Stomach (tissue), 9 donors: ENCODE results near the gene SCP2. TPM values are rescaled to one million over a fixed set of nuclear protein-coding genes. Genes with fewer than 3 reads are reported as not detected.
"Not testable (repeated sequence)": the region's sequence is repeated elsewhere in the genome, so short reads cannot be mapped to it uniquely, and the experiment has no call there.

Experiments used
- DNase-seq, 2 donors: peaks; one replicate each; pipeline versions ENCODE4 v3.0.0 to v3.0.0-alpha.2; 2013 to 2019
- H3K27ac ChIP-seq, 5 donors: fragments of 200-600 bp in 4 of 5; sonication (generic) in 4 of 5; one replicate each; pipeline ENCODE4 v1.5.1; 2013 to 2019; ENCODE audit warnings: mild to moderate bottlenecking in 1 of 5, moderate library complexity in 1 of 5
- H3K27me3 ChIP-seq, 3 donors: fragments of 200-600 bp; sonication (generic); one replicate each; pipeline ENCODE4 v1.5.1; 2017 to 2019; ENCODE audit warnings: mixed run types in 1 of 3
- H3K36me3 ChIP-seq, 4 donors: fragments of 200-600 bp; sonication (generic); 1 replicate in 3 of 4; 2 replicates in 1 of 4; pipeline ENCODE4 v1.5.1; 2016 to 2019
- H3K4me1 ChIP-seq, 4 donors: fragments of 200-600 bp; sonication (generic); one replicate each; pipeline ENCODE4 v1.5.1; 2016 to 2019
- H3K4me3 ChIP-seq, 4 donors: fragments of 200-600 bp; sonication (generic) in 3 of 4; one replicate each; pipeline ENCODE4 v1.5.1; 2016 to 2019; ENCODE audit warnings: mild to moderate bottlenecking in 1 of 4
- H3K9me3 ChIP-seq, 4 donors: fragments of 200-600 bp; sonication (generic); one replicate each; pipeline ENCODE4 v1.5.1; 2016 to 2019
- EP300 ChIP-seq: sonication (generic); formaldehyde crosslinking; IDR thresholded peaks from one replicate; pipeline ENCODE4 v1.6.1; 2017; ENCODE audit warnings: antibody characterized with exemption
- POLR2A ChIP-seq, 4 donors: fragments of 450-650 bp; IDR thresholded peaks; one replicate each; pipeline ENCODE4 v1.6.1; 2016; ENCODE audit warnings: antibody characterized with exemption in 4 of 4, control low read depth in 2 of 4, mild to moderate bottlenecking in 1 of 4, moderate library complexity in 1 of 4
- POLR2AphosphoS5 ChIP-seq, 3 donors: sonication (generic); formaldehyde crosslinking; IDR thresholded peaks; one replicate each; pipeline ENCODE4 v1.6.1; 2016; ENCODE audit warnings: antibody characterized with exemption in 3 of 3
- WGBS, 5 donors: extraction: QIAGEN DNeasy Blood & Tissue Kit in 3 of 5; methylation state at CpG; one replicate each; pipeline versions ENCODE4 v1.1.5 to v1.1.7; 2013 to 2018; 5-methylcytosine and 5-hydroxymethylcytosine counted together
- intact Hi-C: fragments of 100-400 bp; cut with DNase I; formaldehyde crosslinking; loops from one replicate; pipeline ENCODE4 v1.15.1; 2023; ENCODE audit warnings: low total_unique reads
- polyA plus RNA-seq, 3 donors: library from polyadenylated mRNA; stranded (reverse); fragments of 200-250 nt; gene quantifications; one replicate each; pipeline ENCODE4 v1.2.3, GENCODE V29; 2013
- total RNA-seq, 5 donors: library from RNA; depleted of rRNA; stranded (reverse); fragments of >200 nt; gene quantifications; one replicate each; pipeline versions ENCODE4 v1.1.0 to v1.2.3, GENCODE V29; 2014 to 2016
- TF ChIP-seq, protein P1 (sequence below), 7 experiments: fragments of 450-650 bp in 4 of 7; fragments of 200-600 bp in 3 of 7; sonication (generic) in 3 of 7; IDR thresholded peaks; one replicate each; pipeline ENCODE4 v1.5.1; 2016 to 2019; ENCODE audit warnings: antibody characterized with exemption in 7 of 7, control low read depth in 2 of 7, mild to moderate bottlenecking in 1 of 7
- donor health status: healthy with polysubstance abuse.
- donor health status: Bipolar disorder and iron deficiency.
- donor health status: healthy.

SCP2 gene
- total and polyA plus RNA-seq, 8 donors, result 45.1 to 347 (median 97.0) TPM

DNA sequence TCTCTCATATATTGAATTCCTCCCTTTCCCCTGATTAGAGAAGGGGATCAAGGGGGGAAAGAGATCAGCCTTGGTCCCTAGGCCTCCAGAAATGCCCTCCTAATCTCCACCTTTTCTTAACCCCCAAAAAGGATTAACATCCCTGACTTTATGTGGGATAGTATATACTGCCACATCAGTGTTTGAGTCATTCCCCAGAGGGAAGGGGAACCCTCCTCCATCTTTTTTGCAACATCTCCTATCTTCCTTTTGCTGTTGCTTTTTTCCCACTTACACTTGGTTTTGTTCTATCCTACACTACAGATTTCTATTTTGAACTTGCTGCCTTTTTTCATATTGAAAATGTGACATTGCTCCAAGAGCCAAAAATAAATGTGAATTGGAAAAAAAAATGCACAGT is 69.6 kb downstream of the SCP2 start:
- TF ChIP-seq POLR2A (IDR thresholded peaks at IDR 0.05), result no peak
- TF ChIP-seq EP300, result no peak
- TF ChIP-seq POLR2AphosphoS5 (IDR thresholded peaks at IDR 0.05), result no peak
- TF ChIP-seq, protein P1, sequence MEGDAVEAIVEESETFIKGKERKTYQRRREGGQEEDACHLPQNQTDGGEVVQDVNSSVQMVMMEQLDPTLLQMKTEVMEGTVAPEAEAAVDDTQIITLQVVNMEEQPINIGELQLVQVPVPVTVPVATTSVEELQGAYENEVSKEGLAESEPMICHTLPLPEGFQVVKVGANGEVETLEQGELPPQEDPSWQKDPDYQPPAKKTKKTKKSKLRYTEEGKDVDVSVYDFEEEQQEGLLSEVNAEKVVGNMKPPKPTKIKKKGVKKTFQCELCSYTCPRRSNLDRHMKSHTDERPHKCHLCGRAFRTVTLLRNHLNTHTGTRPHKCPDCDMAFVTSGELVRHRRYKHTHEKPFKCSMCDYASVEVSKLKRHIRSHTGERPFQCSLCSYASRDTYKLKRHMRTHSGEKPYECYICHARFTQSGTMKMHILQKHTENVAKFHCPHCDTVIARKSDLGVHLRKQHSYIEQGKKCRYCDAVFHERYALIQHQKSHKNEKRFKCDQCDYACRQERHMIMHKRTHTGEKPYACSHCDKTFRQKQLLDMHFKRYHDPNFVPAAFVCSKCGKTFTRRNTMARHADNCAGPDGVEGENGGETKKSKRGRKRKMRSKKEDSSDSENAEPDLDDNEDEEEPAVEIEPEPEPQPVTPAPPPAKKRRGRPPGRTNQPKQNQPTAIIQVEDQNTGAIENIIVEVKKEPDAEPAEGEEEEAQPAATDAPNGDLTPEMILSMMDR (IDR thresholded peaks at IDR 0.05), result no peak
- H3K36me3 ChIP-seq, result peaks cover 9 to 29% (median 27%) of the 10 kb centered on the region in 4 donors
- no peaks in the 10 kb centered on the region for H3K4me1 ChIP-seq
- no peak overlapping the region for H3K27ac ChIP-seq
- H3K27me3 ChIP-seq, result no peaks in the 10 kb centered on the region
- no peak overlapping the region for H3K4me3 ChIP-seq
- no peak for DNase-seq
- intact Hi-C loops, result no loop called here
- H3K9me3 ChIP-seq, result no peaks in the 10 kb centered on the region

DNA sequence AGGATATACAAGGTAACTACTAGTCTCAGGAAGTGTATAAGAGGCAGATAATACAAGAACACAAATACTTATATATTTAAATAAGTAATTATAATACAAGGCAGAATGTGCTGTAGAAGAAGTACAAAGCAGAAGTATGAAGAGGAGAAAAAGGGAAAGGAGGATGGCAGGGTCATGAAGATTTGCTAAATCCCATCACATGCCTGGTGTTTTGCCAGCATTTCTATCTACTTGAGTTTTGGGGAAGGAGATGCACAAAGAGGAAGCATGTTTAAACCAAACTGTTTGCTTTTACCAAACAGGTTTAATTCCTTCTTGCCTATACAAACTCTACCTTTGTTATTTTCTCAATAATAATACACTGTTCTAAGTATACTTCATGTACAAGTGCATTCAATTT is 74.1 kb downstream of the SCP2 start:
- Histone ChIP-seq H3K9me3 (no peaks in the 10 kb centered on the region), H3K36me3 (peaks cover 0 to 33% (median 30%) of the 10 kb centered on the region in 4 donors), H3K4me3 (no peak overlapping the region), H3K27me3 (no peaks in the 10 kb centered on the region), H3K4me1 (no peaks in the 10 kb centered on the region), H3K27ac (no peak overlapping the region)
- no peak for DNase-seq
- no peak for TF ChIP-seq POLR2A (IDR thresholded peaks at IDR 0.05)
- TF ChIP-seq, protein P1 (IDR thresholded peaks at IDR 0.05), result no peak
- no peak for TF ChIP-seq EP300
- TF ChIP-seq POLR2AphosphoS5 (IDR thresholded peaks at IDR 0.05), result no peak
- intact Hi-C loops, result no loop called here

DNA sequence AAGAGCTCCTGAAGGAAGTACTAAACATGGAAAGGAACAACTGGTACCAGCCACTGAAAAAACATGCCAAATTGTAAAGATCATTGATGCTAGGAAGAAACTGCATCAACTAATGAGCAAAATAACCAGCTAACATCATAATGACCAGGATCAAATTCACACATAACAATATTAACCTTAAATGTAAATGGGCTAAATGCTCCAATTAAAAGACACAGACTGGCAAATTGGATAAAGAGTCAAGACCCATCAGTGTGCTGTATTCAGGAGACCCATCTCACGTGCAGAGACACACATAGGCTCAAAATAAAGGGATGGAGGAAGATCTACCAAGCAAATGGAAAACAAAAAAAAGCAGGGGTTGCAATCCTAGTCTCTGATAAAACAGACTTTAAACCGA is 79.5 kb downstream of the SCP2 start:
- intact Hi-C loops, H3K27ac ChIP-seq, H3K4me1 ChIP-seq, H3K4me3 ChIP-seq, H3K27me3 ChIP-seq, DNase-seq, H3K9me3 ChIP-seq: not testable (repeated sequence)
- H3K36me3 ChIP-seq, result peaks cover 0 to 30% (median 27%) of the 10 kb centered on the region in 4 donors
- WGBS, 5 donors, result 73 to 100% (median 88%) methylated on average over 1 to 2 of the region's 2 CpGs

DNA sequence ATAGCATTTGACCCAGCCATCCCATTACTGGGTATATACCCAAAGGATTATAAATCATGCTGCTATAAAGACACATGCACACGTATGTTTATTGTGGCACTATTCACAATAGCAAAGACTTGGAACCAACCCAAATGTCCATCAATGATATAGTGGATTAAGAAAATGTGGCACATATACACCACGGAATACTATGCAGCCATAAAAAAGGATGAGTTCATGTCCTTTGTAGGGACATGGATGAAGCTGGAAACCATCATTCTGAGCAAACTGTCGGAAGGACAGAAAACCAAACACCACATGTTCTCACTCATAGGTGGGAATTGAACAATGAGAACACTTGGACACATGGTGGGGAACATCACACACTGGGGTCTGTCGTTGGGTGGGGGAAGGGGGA is 83.2 kb downstream of the SCP2 start:
- H3K27me3 ChIP-seq, H3K36me3 ChIP-seq, intact Hi-C loops, DNase-seq, H3K4me1 ChIP-seq, H3K9me3 ChIP-seq, H3K4me3 ChIP-seq, H3K27ac ChIP-seq: not testable (repeated sequence)
- WGBS, 5 donors, result 88 to 99% (median 95%) methylated on average over 3 to 4 of the region's 4 CpGs

DNA sequence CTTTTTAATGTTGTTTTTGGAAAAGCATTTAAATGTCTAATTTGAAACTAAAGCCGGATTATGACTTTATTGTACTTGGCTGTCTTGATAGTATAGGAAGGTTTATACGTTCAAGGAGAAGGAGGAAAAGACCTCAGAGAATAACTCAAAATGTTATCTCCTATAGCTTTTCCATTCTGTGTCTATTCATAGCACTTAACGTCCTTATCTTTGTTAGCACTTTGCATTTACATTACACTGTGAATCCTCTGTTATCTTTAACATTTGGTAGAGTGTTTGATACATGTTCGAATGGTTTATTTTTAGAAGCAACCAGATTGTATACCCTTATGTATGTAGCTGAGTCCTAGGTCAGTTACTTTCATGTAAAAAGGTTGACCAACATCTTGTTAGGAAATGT is 84.1 kb downstream of the SCP2 start:
- Histone ChIP-seq H3K27ac (no peak overlapping the region), H3K9me3 (no peaks in the 10 kb centered on the region), H3K4me3 (no peak overlapping the region), H3K36me3 (no peaks in the 10 kb centered on the region), H3K4me1 (peaks cover 0 to 16% (median 13%) of the 10 kb centered on the region in 4 donors), H3K27me3 (no peaks in the 10 kb centered on the region)
- intact Hi-C loops, result no loop called here
- no peak for DNase-seq
- WGBS, 5 donors, result 19 to 31% (median 24%) methylated on average over 4 of the region's 4 CpGs
- no peak for TF ChIP-seq POLR2A (IDR thresholded peaks at IDR 0.05)
- TF ChIP-seq POLR2AphosphoS5 (IDR thresholded peaks at IDR 0.05), result no peak
- TF ChIP-seq, protein P1 (IDR thresholded peaks at IDR 0.05), result no peak
- no peak for TF ChIP-seq EP300
